DOHH2 (cell line): ENCODE results near the gene APLNR.

Experiments
- CTCF ChIP-seq: fragments of 200-600 bp; sonication (generic); IDR thresholded peaks from one replicate; pipeline ENCODE4 v1.5.1; 2014; ENCODE audit warnings: antibody characterized with exemption, mild to moderate bottlenecking, low read depth, low read length; ENCODE audit not compliant: poor library complexity, severe bottlenecking
- EZH2phosphoT487 ChIP-seq: fragments of 200-600 bp; sonication (generic); IDR thresholded peaks from 2 replicates; pipeline ENCODE4 v1.6.1; 2017; ENCODE audit warnings: borderline replicate concordance, mild to moderate bottlenecking, antibody characterized with exemption, low read length, moderate library complexity, mixed read lengths

GRCh38 chr11:57244911-57245310 lies 7.9 kb upstream of the APLNR start:
- TF ChIP-seq CTCF: no peak
- TF ChIP-seq EZH2phosphoT487: no peak
